PFSK-1 (cell line): ENCODE measurements around the gene IL17RD.

ENCODE experiments used
- POLR2AphosphoS5 ChIP-seq: IDR thresholded peaks from 2 replicates; pipeline ENCODE4 v1.6.1; 2012; ENCODE audit warnings: low read depth, mild to moderate bottlenecking, control low read depth, low read length, moderate library complexity
- REST ChIP-seq, 2 experiments: IDR thresholded peaks; 2 replicates each; pipeline versions ENCODE4 v1.6.1 to v1.8.0; 2011 to 2012; ENCODE audit warnings: low read depth in 2 of 2, low read length in 2 of 2, control low read depth in 1 of 2, inconsistent platforms in 1 of 2, mild to moderate bottlenecking in 1 of 2, moderate library complexity in 1 of 2; ENCODE audit not compliant: insufficient read depth in 1 of 2
- SIN3A ChIP-seq: IDR thresholded peaks from 2 replicates; pipeline ENCODE4 v1.6.1; 2012; ENCODE audit warnings: mild to moderate bottlenecking, low read length, moderate library complexity, borderline replicate concordance; ENCODE audit not compliant: insufficient read depth

GRCh38 chr3:57199895-57200297 is 34.7 kb upstream of the IL17RD start, which contains the start of gene HESX1:
- TF ChIP-seq SIN3A (no peak), REST (IDR thresholded peaks at IDR 0.05; ENCODE audit: insufficient read depth in 1 of 2, low read depth in 2 of 2, low read length in 2 of 2) (no peak), POLR2AphosphoS5 (no peak)
